GM19468 (cell line): ENCODE measurements around the gene FBXO36.
"Not testable (repeated sequence)": the region's sequence is repeated elsewhere in the genome, so short reads cannot be mapped to it uniquely, and the experiment has no call there.

Source experiments
- ATAC-seq: cut with Tn5 transposase; IDR thresholded peaks from one replicate; pipeline ENCODE4 v1.9.1; 2021; ENCODE audit warnings: mild to moderate bottlenecking, moderate library complexity, moderate number of reproducible peaks; ENCODE audit not compliant: unreplicated experiment; ENCODE audit errors: extremely low read depth

FBXO36 gene

GRCh38 chr2:229910147-229910831 is 12.0 kb upstream of the FBXO36 start:
- no peak for ATAC-seq

- ATAC-seq, result no peak
These were observed 11.4 kb upstream of the FBXO36 start for GRCh38 chr2:229910832-229911412.

- no peak for ATAC-seq
These were observed 8.1 kb upstream of the FBXO36 start for GRCh38 chr2:229914171-229914570.

- ATAC-seq, result no peak
These were observed 4.5 kb upstream of the FBXO36 start for GRCh38 chr2:229917793-229918192.

- ATAC-seq, result no peak
These were observed 2.2 kb upstream of the FBXO36 start for GRCh38 chr2:229920011-229920641.

- peak; percentile 1 for ATAC-seq
These were observed 1.0 kb upstream of the FBXO36 start for GRCh38 chr2:229921101-229921891.

GRCh38 chr2:229921892-229922448 is 333 bp upstream of the FBXO36 start, which contains the start of gene TRIP12:
Gene TRIP12 (minus strand): TSS chr2:229922009. CDS start chr2:229880079, 41,930 bp downstream.
- ATAC-seq, result peak; percentile 61

- not testable (repeated sequence) for ATAC-seq
These were observed 2.2 kb downstream of the FBXO36 start for GRCh38 chr2:229924541-229924940.

- ATAC-seq, result no peak
These were observed 2.9 kb downstream of the FBXO36 start for GRCh38 chr2:229925201-229925600.

GRCh38 chr2:229927817-229928321 is 5.6 kb downstream of the FBXO36 start:
- no peak for ATAC-seq

- ATAC-seq, result no peak
These were observed 8.4 kb downstream of the FBXO36 start for GRCh38 chr2:229930656-229931055.

- ATAC-seq, result no peak
These were observed 8.9 kb downstream of the FBXO36 start for GRCh38 chr2:229931241-229931640.

GRCh38 chr2:229937537-229937936 is 15.2 kb downstream of the FBXO36 start:
- ATAC-seq, result no peak

GRCh38 chr2:229942671-229943070 is 20.4 kb downstream of the FBXO36 start:
- no peak for ATAC-seq

- ATAC-seq, result no peak
These were observed 20.9 kb downstream of the FBXO36 start for GRCh38 chr2:229943171-229943570.

GRCh38 chr2:229943770-229944449 is 21.6 kb downstream of the FBXO36 start:
- no peak for ATAC-seq

GRCh38 chr2:229945975-229946374 is 23.7 kb downstream of the FBXO36 start:
- ATAC-seq, result no peak

- ATAC-seq, result no peak
These were observed 25.2 kb downstream of the FBXO36 start for GRCh38 chr2:229947544-229947943.

- no peak for ATAC-seq
These were observed 30.0 kb downstream of the FBXO36 start for GRCh38 chr2:229952256-229952835.
